ENCODE data around the gene DDIT4. TPM values are rescaled to one million over a fixed set of nuclear protein-coding genes. Genes with fewer than 3 reads are reported as not detected.

The DDIT4 gene
- total RNA-seq, 1 donor from 2014 or later: 200 TPM

- peaks cover 25% of the 10 kb centered on the region for H3K4me1 ChIP-seq
- peaks cover 81% of the 10 kb centered on the region for H3K36me3 ChIP-seq
- ATAC-seq (peak; percentile 51), DNase-seq (no peak)
- H3K27me3 ChIP-seq: no peaks in the 10 kb centered on the region
- no peak for TF ChIP-seq CTCF (IDR thresholded peaks at IDR 0.05)
- intact Hi-C loops (cut with DNase I): loop anchor here (10.0 kb wide), 1 partner anchor 95 kb away; no protein-coding TSS in a partner anchor
- no peak overlapping the region for H3K4me3 ChIP-seq
- H3K9me3 ChIP-seq: no peaks in the 10 kb centered on the region
- peak overlapping the region; percentile 56 for H3K27ac ChIP-seq
Measured at GRCh38 chr10:72229261-72230251, 44.2 kb upstream of the DDIT4 start.

DNA sequence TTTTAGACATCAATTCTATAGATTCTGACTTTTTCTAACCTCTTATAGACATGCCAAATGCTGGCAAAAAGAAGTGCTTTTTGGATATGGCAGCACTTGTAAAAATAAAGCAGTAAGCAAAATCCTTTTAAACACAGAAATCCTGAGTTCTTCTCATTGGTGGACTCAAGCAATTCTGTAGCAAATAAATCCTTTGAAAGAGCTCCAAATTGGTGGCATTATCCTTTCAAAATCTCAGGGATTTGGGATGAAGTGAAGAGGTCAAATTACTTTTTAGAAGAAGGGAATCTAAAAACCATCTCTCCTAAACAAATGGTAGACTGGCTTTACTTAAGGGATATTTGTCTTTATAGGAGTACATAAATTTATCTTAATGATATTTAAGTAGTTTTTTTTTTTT is 40.1 kb upstream of the DDIT4 start:
- Histone ChIP-seq H3K9me3 (no peaks in the 10 kb centered on the region), H3K4me1 (peaks cover 18% of the 10 kb centered on the region), H3K27ac (no peak overlapping the region), H3K4me3 (no peak overlapping the region), H3K27me3 (no peaks in the 10 kb centered on the region), H3K36me3 (peaks cover 79% of the 10 kb centered on the region)
- no peak for TF ChIP-seq CTCF (IDR thresholded peaks at IDR 0.05)
- DNase-seq (no peak), ATAC-seq (no peak)
- intact Hi-C loops (cut with DNase I): no loop called here

DNA sequence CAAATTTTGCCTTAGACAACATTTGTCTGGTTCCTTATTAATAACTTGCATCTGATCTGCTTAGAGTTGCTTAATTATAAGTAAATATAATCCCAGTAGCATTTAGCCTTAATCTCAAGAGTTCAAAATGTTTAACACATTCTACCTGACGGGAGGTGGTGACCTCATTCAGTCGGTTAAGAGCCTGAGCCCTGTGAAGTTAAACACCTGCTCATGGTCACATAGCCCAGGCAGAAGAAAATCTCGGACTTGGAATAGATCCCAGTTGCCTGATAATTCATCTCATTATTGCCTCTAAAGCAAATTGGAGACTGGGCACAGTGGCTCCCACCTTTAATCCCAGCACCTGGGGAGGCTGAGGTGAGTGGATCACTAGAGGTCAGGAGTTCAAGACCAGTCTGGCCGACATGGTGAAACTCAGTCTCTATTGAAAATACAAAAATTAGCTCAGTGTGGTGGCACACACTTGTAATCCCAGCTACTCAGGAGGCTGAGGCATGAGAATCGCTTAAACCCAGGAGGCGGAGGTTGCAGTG is 39.1 kb upstream of the DDIT4 start:
- no peak for DNase-seq
- no peak overlapping the region for H3K4me3 ChIP-seq
- H3K27me3 ChIP-seq: no peaks in the 10 kb centered on the region
- H3K27ac ChIP-seq: no peak overlapping the region
- H3K36me3 ChIP-seq: peaks cover 69% of the 10 kb centered on the region
- H3K9me3 ChIP-seq: no peaks in the 10 kb centered on the region
- TF ChIP-seq CTCF (IDR thresholded peaks at IDR 0.05): no peak
- H3K4me1 ChIP-seq: peaks cover 11% of the 10 kb centered on the region
- ATAC-seq: no peak
- intact Hi-C loops (cut with DNase I): no loop called here

- Histone ChIP-seq H3K4me3 (no peak overlapping the region), H3K36me3 (peaks cover 60% of the 10 kb centered on the region), H3K27ac (no peak overlapping the region), H3K4me1 (peaks cover under 1% of the 10 kb centered on the region), H3K27me3 (no peaks in the 10 kb centered on the region), H3K9me3 (no peaks in the 10 kb centered on the region)
- intact Hi-C loops (cut with DNase I): no loop called here
- no peak for DNase-seq
- no peak for ATAC-seq
- TF ChIP-seq CTCF (IDR thresholded peaks at IDR 0.05): no peak
Measured at GRCh38 chr10:72235544-72236279, 38.0 kb upstream of the DDIT4 start.

- Histone ChIP-seq H3K36me3 (peaks cover 35% of the 10 kb centered on the region), H3K4me3 (no peak overlapping the region), H3K4me1 (peaks cover 18% of the 10 kb centered on the region), H3K27ac (no peak overlapping the region), H3K9me3 (no peaks in the 10 kb centered on the region), H3K27me3 (no peaks in the 10 kb centered on the region)
- intact Hi-C loops (cut with DNase I): no loop called here
- DNase-seq (peak; percentile 37), ATAC-seq (no peak)
- no peak for TF ChIP-seq CTCF (IDR thresholded peaks at IDR 0.05)
Measured at GRCh38 chr10:72238392-72239175, 35.1 kb upstream of the DDIT4 start.
